HepG2 (cell line): ENCODE measurements around the gene GRB2. TPM values are rescaled to one million over a fixed set of nuclear protein-coding genes. Genes with fewer than 3 reads are reported as not detected.

Source experiments
- KMT2A ChIP-seq: sonication (generic); formaldehyde crosslinking; IDR thresholded peaks from 2 replicates; pipeline ENCODE4 v1.4.0; 2020; ENCODE audit warnings: missing genetic modification reagents
- NFE2L2 ChIP-seq: fragments of 150-350 bp; IDR thresholded peaks from 2 replicates; pipeline ENCODE4 v1.6.1; 2014; ENCODE audit warnings: low read length
- PBX2 ChIP-seq: IDR thresholded peaks from 2 replicates; pipeline ENCODE4 v1.6.1; 2016; ENCODE audit warnings: control low read depth
- PREB ChIP-seq: sonication (generic); formaldehyde crosslinking; IDR thresholded peaks from 2 replicates; pipeline ENCODE4 v1.4.0; 2020; ENCODE audit warnings: missing genetic modification reagents
- RORA ChIP-seq: sonication (generic); formaldehyde crosslinking; IDR thresholded peaks from 2 replicates; pipeline ENCODE4 v1.5.0; 2020; ENCODE audit warnings: mild to moderate bottlenecking, missing genetic modification reagents, moderate library complexity
- SOX6 ChIP-seq, 2 experiments: fragments of 450-650 bp in 1 of 2; sonication (generic) in 1 of 2; formaldehyde crosslinking in 1 of 2; IDR thresholded peaks; 2 replicates each; pipeline versions ENCODE4 v1.4.0 to v1.6.1; 2017 to 2020; ENCODE audit warnings: antibody characterized with exemption in 1 of 2, mild to moderate bottlenecking in 1 of 2, missing genetic modification reagents in 1 of 2
- ZFP37 ChIP-seq: sonication (generic); formaldehyde crosslinking; IDR thresholded peaks from 2 replicates; pipeline ENCODE4 v1.4.0; 2020; ENCODE audit warnings: missing genetic modification reagents, borderline replicate concordance
- ZFP41 ChIP-seq: sonication (generic); formaldehyde crosslinking; IDR thresholded peaks from 2 replicates; pipeline ENCODE4 v1.4.0; 2020; ENCODE audit warnings: mild to moderate bottlenecking, missing genetic modification reagents, borderline replicate concordance
- ZHX2 ChIP-seq, 2 experiments: sonication (generic) in 1 of 2; formaldehyde crosslinking in 1 of 2; IDR thresholded peaks; 2 replicates each; pipeline versions ENCODE4 v1.6.1 to v1.9.0; 2014 to 2022; ENCODE audit warnings: antibody characterized with exemption in 1 of 2, borderline replicate concordance in 1 of 2, inconsistent platforms in 1 of 2, low read depth in 1 of 2, missing genetic modification reagents in 1 of 2
- ZNF138 ChIP-seq: sonication (generic); formaldehyde crosslinking; IDR thresholded peaks from 2 replicates; pipeline ENCODE4 v1.5.0; 2020; ENCODE audit warnings: mild to moderate bottlenecking, low read depth, missing genetic modification reagents
- ZNF18 ChIP-seq: sonication (generic); formaldehyde crosslinking; IDR thresholded peaks from 2 replicates; pipeline ENCODE4 v1.8.0; 2022; ENCODE audit warnings: mild to moderate bottlenecking, missing genetic modification reagents; ENCODE audit not compliant: insufficient replicate concordance
- ZNF282 ChIP-seq: fragments of 450-650 bp; IDR thresholded peaks from 2 replicates; pipeline ENCODE4 v1.6.1; 2018; ENCODE audit not compliant: partially characterized antibody
- ZNF546 ChIP-seq: sonication (generic); formaldehyde crosslinking; conservative IDR thresholded peaks from 2 replicates; pipeline ENCODE4 v1.8.1; 2023; ENCODE audit warnings: mild to moderate bottlenecking, missing genetic modification reagents
- ZNF644 ChIP-seq: IDR thresholded peaks from 2 replicates; pipeline ENCODE4 v1.6.1; 2016; ENCODE audit warnings: low read depth
- ZNF724P ChIP-seq: sonication (generic); formaldehyde crosslinking; IDR thresholded peaks from 2 replicates; pipeline ENCODE4 v1.8.0; 2022; ENCODE audit warnings: missing genetic modification reagents, borderline replicate concordance
- ZNF784 ChIP-seq: sonication (generic); formaldehyde crosslinking; IDR thresholded peaks from 2 replicates; pipeline ENCODE4 v1.5.1; 2020; ENCODE audit warnings: missing genetic modification reagents, mild to moderate bottlenecking, borderline replicate concordance
- ZNF891 ChIP-seq: sonication (generic); formaldehyde crosslinking; IDR thresholded peaks from 2 replicates; pipeline ENCODE4 v1.5.0; 2020; ENCODE audit warnings: mild to moderate bottlenecking, missing genetic modification reagents
- polyA plus RNA-seq, 8 experiments: library from polyadenylated mRNA; depleted of rRNA in 3 of 8; stranded (reverse) in 7 of 8; unstranded in 1 of 8; fragments of >200 nt; fragmentation: Illumina TruSeq in 4 of 8; extraction: Trizol in 4 of 8; gene quantifications; 2 replicates each; pipeline versions ENCODE4 v1.2.1 to v1.2.3, GENCODE V29; 2011 to 2016; ENCODE audit warnings: low read depth in 4 of 8, missing spikeins in 1 of 8, mixed read lengths in 1 of 8; ENCODE audit not compliant: insufficient read depth in 1 of 8
- total RNA-seq, 5 experiments: library from RNA; depleted of rRNA; stranded (reverse); fragments of >200 nt; fragmentation: Illumina TruSeq; extraction: Trizol; gene quantifications; 2 replicates each; pipeline ENCODE4 v1.2.3, GENCODE V29; 2016; ENCODE audit warnings: low read depth in 1 of 5

Gene GRB2
- total and polyA plus RNA-seq, 2 of the 13 experiments (the other 11 are each of a cell fraction or from before 2014, with no cell fraction given): 84.6 to 92.3 TPM

- TF ChIP-seq ZNF18 (no peak), ZHX2 (IDR thresholded peaks at IDR 0.05; ENCODE audit: low read depth) (peak; percentile 64; the same call in 1 of the 2 replicates), ZHX2 (CRISPR knock-in tag; IDR thresholded peaks at IDR 0.05; ENCODE audit: borderline replicate concordance) (no peak), ZNF282 (no peak), ZNF546 (CRISPR knock-in tag) (no peak), ZNF784 (CRISPR knock-in tag) (no peak), PBX2 (CRISPR knock-in tag) (no peak), ZFP41 (CRISPR knock-in tag) (no peak), SOX6 (IDR thresholded peaks at IDR 0.05) (no peak), SOX6 (CRISPR knock-in tag; IDR thresholded peaks at IDR 0.05) (peak; percentile 95), ZNF724P (CRISPR knock-in tag) (no peak), PREB (CRISPR knock-in tag) (no peak), ZNF891 (CRISPR knock-in tag) (no peak), KMT2A (CRISPR knock-in tag) (peak; percentile 30; the same call in 1 of the 2 replicates), RORA (CRISPR knock-in tag) (no peak), ZNF644 (CRISPR knock-in tag) (peak; percentile 96), NFE2L2 (no peak), ZNF138 (CRISPR knock-in tag) (no peak), ZFP37 (CRISPR knock-in tag) (peak; percentile 53; the same call in 1 of the 2 replicates)
Observed at GRCh38 chr17:75295201-75296158, 110.0 kb downstream of the GRB2 start (continued).
